Sigmoid colon (tissue), 7 donors: ENCODE results near the gene FLNC. TPM values are rescaled to one million over a fixed set of nuclear protein-coding genes. Genes with fewer than 3 reads are reported as not detected.

ENCODE experiments used
- DNase-seq: peaks from one replicate; pipeline ENCODE4 v3.0.0-alpha.2; 2019
- H3K27ac ChIP-seq, 4 donors: fragments of 200-600 bp; sonication (generic); one replicate each; pipeline ENCODE4 v1.5.1; 2016 to 2019; ENCODE audit warnings: mild to moderate bottlenecking in 1 of 4
- H3K27me3 ChIP-seq, 3 donors: fragments of 200-600 bp; sonication (generic); one replicate each; pipeline ENCODE4 v1.5.1; 2019; ENCODE audit warnings: mild to moderate bottlenecking in 1 of 3
- H3K36me3 ChIP-seq, 4 donors: fragments of 200-600 bp; sonication (generic); one replicate each; pipeline ENCODE4 v1.5.1; 2016 to 2019
- H3K4me1 ChIP-seq, 4 donors: fragments of 200-600 bp; sonication (generic); one replicate each; pipeline ENCODE4 v1.5.1; 2017 to 2019
- H3K4me3 ChIP-seq, 4 donors: fragments of 200-600 bp; sonication (generic); one replicate each; pipeline ENCODE4 v1.5.1; 2017 to 2019; ENCODE audit warnings: mild to moderate bottlenecking in 2 of 4, moderate library complexity in 1 of 4
- H3K9me3 ChIP-seq, 4 donors: fragments of 200-600 bp in 3 of 4; sonication (generic) in 3 of 4; one replicate each; pipeline versions ENCODE4 v1.5.1 to v1.6.1; 2013 to 2019
- CTCF ChIP-seq, 4 experiments: fragments of 450-650 bp in 3 of 4; fragments of 200-600 bp in 1 of 4; IDR thresholded peaks; one replicate each; pipeline ENCODE4 v1.5.1; 2016 to 2019; ENCODE audit warnings: antibody characterized with exemption in 4 of 4, mild to moderate bottlenecking in 3 of 4, moderate library complexity in 2 of 4
- EP300 ChIP-seq, 4 donors: sonication (generic); formaldehyde crosslinking; IDR thresholded peaks; one replicate each; pipeline ENCODE4 v1.6.1; 2017; ENCODE audit warnings: antibody characterized with exemption in 4 of 4
- POLR2A ChIP-seq, 2 donors: fragments of 450-650 bp; IDR thresholded peaks; one replicate each; pipeline ENCODE4 v1.6.1; 2016; ENCODE audit warnings: antibody characterized with exemption in 2 of 2, mild to moderate bottlenecking in 2 of 2, moderate library complexity in 2 of 2
- POLR2AphosphoS5 ChIP-seq, 4 donors: sonication (generic); formaldehyde crosslinking; IDR thresholded peaks; one replicate each; pipeline ENCODE4 v1.6.1; 2017; ENCODE audit warnings: antibody characterized with exemption in 4 of 4
- WGBS, 2 donors: extraction: QIAGEN DNeasy Blood & Tissue Kit; methylation state at CpG; one replicate each; pipeline ENCODE4 v1.1.7; 2013; 5-methylcytosine and 5-hydroxymethylcytosine counted together
- intact Hi-C: fragments of 100-400 bp; cut with DNase I; formaldehyde crosslinking; loops from one replicate; pipeline ENCODE4 v1.15.1; 2023
- polyA plus RNA-seq, 3 donors: library from polyadenylated mRNA; stranded (reverse); fragments of 200-250 nt; gene quantifications; one replicate each; pipeline ENCODE4 v1.2.3, GENCODE V29; 2013
- total RNA-seq, 4 donors: library from RNA; depleted of rRNA; stranded (reverse); fragments of >200 nt; gene quantifications; one replicate each; pipeline ENCODE4 v1.1.0, GENCODE V29; 2016
- donor health status: healthy with polysubstance abuse.
- donor health status: Bipolar disorder and iron deficiency.
- donor health status: healthy.

FLNC gene
- total and polyA plus RNA-seq, 7 donors, result 0.69 to 489 (median 95.3) TPM

GRCh38 chr7:128863433-128863989 is 33.3 kb downstream of the FLNC start:
- WGBS, 2 donors, result 0 to 1% methylated on average over 6 of the region's 6 CpGs
- Histone ChIP-seq H3K9me3 (no peaks in the 10 kb centered on the region), H3K36me3 (peaks cover 6 to 24% (median 11%) of the 10 kb centered on the region in 4 donors), H3K4me1 (peaks cover 0 to 49% (median 45%) of the 10 kb centered on the region in 4 donors), H3K27ac (peak overlapping the region; percentile 81 to 90 (median 85)), H3K27me3 (no peaks in the 10 kb centered on the region), H3K4me3 (peak overlapping the region; percentile 77 to 91 (median 82))
- TF ChIP-seq CTCF (IDR thresholded peaks at IDR 0.05) (peak in 3 of 4 experiments; percentile 29 to 52 (median 30)), POLR2A (IDR thresholded peaks at IDR 0.05) (no peak), EP300 (IDR thresholded peaks at IDR 0.05) (no peak), POLR2AphosphoS5 (IDR thresholded peaks at IDR 0.05) (no peak)
- intact Hi-C loops, result loop anchor here (5.0 kb wide), 1 partner anchor 71 kb away; the partner anchor contains the start of gene CCDC136
- DNase-seq, result no peak

- H3K27me3 ChIP-seq, result no peaks in the 10 kb centered on the region
- peaks cover 6 to 19% (median 10%) of the 10 kb centered on the region in 4 donors for H3K36me3 ChIP-seq
- WGBS, 2 donors, result 95% methylated on average over 12 of the region's 12 CpGs
- TF ChIP-seq POLR2AphosphoS5 (IDR thresholded peaks at IDR 0.05), result no peak
- TF ChIP-seq EP300 (IDR thresholded peaks at IDR 0.05), result no peak
- TF ChIP-seq CTCF (IDR thresholded peaks at IDR 0.05), result no peak
- TF ChIP-seq POLR2A (IDR thresholded peaks at IDR 0.05), result no peak
- no peak overlapping the region for H3K27ac ChIP-seq
- intact Hi-C loops, result loop anchor here (5.0 kb wide), 1 partner anchor 128 kb away; the partner anchor contains the start of gene CALU
- H3K4me1 ChIP-seq, result peaks cover 0 to 50% (median 45%) of the 10 kb centered on the region in 4 donors
- no peak overlapping the region for H3K4me3 ChIP-seq
- no peak for DNase-seq
- H3K9me3 ChIP-seq, result no peaks in the 10 kb centered on the region
Observed at GRCh38 chr7:128865303-128865702, 35.1 kb downstream of the FLNC start.

- H3K27me3 ChIP-seq, result no peaks in the 10 kb centered on the region
- H3K4me1 ChIP-seq, result peaks cover 0 to 43% (median 38%) of the 10 kb centered on the region in 4 donors
- intact Hi-C loops, result loop anchor here (5.0 kb wide), 1 partner anchor 129 kb away; the partner anchor contains the start of gene CALU
- no peaks in the 10 kb centered on the region for H3K9me3 ChIP-seq
- peaks cover 6 to 19% (median 10%) of the 10 kb centered on the region in 4 donors for H3K36me3 ChIP-seq
- DNase-seq, result no peak
- TF ChIP-seq POLR2A (IDR thresholded peaks at IDR 0.05), result no peak
- TF ChIP-seq CTCF (IDR thresholded peaks at IDR 0.05), result no peak
- TF ChIP-seq POLR2AphosphoS5 (IDR thresholded peaks at IDR 0.05), result no peak
- no peak for TF ChIP-seq EP300 (IDR thresholded peaks at IDR 0.05)
- H3K4me3 ChIP-seq, result no peak overlapping the region
- 93 to 96% methylated on average over 27 of the region's 27 CpGs for WGBS, 2 donors
- no peak overlapping the region for H3K27ac ChIP-seq
Observed at GRCh38 chr7:128865996-128866877, 36.0 kb downstream of the FLNC start.

GRCh38 chr7:128867241-128867640 is 37.0 kb downstream of the FLNC start:
- no peak overlapping the region for H3K27ac ChIP-seq

More at GRCh38 chr7:128867241-128867640, 37.0 kb downstream of the FLNC start:
- TF ChIP-seq POLR2A (IDR thresholded peaks at IDR 0.05) (no peak), POLR2AphosphoS5 (IDR thresholded peaks at IDR 0.05) (no peak), CTCF (IDR thresholded peaks at IDR 0.05) (no peak), EP300 (IDR thresholded peaks at IDR 0.05) (no peak)
- 87 to 91% methylated on average over 4 of the region's 4 CpGs for WGBS, 2 donors
- intact Hi-C loops, result loop anchor here (5.0 kb wide), 1 partner anchor 130 kb away; the partner anchor contains the start of gene CALU
- Histone ChIP-seq H3K4me1 (peaks cover 0 to 39% (median 34%) of the 10 kb centered on the region in 4 donors), H3K9me3 (no peaks in the 10 kb centered on the region), H3K4me3 (no peak overlapping the region), H3K27me3 (no peaks in the 10 kb centered on the region), H3K36me3 (peaks cover 6 to 19% (median 10%) of the 10 kb centered on the region in 4 donors)
- no peak for DNase-seq
